GM20000 (cell line): ENCODE results near the gene ACE.
A peak's percentile ranks its signal among the peaks of the same experiment; 100 is the strongest.

Experiments
- DNase-seq: peaks from one replicate; pipeline ENCODE4 v3.0.0; 2012; ENCODE audit warnings: low spot score
- TF ChIP-seq, protein P1 (sequence below): IDR thresholded peaks from 2 replicates; pipeline ENCODE4 v1.5.1; 2012; ENCODE audit warnings: mild to moderate bottlenecking, control low read depth; ENCODE audit errors: extremely low read depth, missing control alignments

Gene ACE

DNA sequence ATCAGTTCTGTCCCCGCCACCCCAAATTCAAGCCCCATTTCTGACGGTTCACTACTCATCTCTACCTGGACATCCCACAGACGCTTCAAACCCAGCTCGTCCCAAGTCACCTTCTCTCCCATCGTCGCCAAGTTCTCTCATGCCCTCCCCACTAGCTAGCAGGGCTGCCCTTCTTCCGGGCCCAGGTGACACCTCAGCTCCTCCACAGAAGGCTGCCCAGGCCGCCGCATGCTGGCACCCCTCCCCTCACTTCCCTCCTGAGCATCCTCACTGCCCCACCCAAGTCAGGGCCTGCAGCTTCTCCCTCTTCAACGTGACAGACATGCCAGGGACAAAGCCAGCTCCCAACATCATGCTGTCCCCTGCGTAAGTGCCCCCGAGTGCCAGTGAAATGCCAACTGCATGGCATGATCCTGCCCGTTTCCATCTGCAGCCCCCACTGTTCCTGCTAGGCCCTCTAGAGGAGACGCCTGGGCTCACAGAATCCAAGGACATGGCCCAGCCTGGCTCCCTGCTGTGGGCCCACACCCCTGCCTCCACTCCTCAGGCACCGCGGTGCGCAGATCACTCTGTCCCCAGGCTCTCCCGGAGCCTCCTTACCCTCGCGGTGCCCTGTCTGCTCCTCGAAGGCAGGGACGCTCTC is 36.6 kb upstream of the ACE start:
- DNase-seq, result no peak
- TF ChIP-seq, protein P1, sequence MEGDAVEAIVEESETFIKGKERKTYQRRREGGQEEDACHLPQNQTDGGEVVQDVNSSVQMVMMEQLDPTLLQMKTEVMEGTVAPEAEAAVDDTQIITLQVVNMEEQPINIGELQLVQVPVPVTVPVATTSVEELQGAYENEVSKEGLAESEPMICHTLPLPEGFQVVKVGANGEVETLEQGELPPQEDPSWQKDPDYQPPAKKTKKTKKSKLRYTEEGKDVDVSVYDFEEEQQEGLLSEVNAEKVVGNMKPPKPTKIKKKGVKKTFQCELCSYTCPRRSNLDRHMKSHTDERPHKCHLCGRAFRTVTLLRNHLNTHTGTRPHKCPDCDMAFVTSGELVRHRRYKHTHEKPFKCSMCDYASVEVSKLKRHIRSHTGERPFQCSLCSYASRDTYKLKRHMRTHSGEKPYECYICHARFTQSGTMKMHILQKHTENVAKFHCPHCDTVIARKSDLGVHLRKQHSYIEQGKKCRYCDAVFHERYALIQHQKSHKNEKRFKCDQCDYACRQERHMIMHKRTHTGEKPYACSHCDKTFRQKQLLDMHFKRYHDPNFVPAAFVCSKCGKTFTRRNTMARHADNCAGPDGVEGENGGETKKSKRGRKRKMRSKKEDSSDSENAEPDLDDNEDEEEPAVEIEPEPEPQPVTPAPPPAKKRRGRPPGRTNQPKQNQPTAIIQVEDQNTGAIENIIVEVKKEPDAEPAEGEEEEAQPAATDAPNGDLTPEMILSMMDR, result no peak

DNA sequence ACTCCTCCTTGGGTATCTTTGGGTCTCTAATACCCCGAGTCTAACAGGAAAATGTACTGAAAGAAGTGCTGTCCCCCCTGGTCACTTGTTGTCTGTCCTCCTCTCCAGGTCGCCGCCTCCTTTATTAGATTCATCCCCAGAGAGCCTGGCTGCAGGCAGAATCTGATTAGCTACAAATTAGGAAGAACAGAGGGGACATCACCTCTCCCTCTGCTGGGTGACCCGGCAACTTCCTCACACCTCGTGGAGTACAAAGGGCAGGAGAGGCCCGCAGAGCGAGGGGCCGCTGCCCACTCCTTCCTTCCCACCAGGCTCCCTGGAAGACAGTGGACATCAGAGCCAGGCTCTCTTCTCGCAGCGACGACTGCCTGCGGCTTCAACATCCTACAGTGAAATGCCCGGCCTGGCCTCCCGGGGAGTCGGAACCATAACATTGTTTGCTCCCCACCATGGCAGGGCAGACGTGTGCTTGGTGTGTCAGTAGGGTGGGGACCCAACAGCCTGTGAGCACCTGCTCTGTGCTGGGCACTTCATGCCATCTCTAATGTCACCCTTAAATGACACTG is 36.0 kb upstream of the ACE start:
- DNase-seq, result no peak

DNA sequence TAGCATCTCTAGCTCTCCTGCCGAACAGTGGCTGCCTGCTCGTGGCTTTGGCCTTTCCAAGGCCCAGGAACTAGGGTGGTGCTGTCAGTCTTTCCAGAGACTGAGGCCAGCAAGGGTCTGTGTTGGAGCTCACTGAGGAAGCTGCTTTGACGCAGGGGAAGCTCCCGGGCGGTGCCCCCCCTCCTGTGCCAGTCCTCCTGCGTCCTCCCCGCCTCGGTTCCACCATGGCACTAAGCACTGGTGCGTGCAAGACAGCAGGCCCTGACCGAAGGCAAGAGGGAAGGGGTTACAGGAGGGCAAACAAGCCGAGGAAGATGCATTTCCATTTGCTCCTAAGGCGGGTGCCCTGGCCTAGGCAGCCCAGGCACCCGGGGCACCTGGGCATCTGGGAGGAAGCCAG is 35.2 kb upstream of the ACE start:
- TF ChIP-seq, protein P1, result no peak
- DNase-seq, result no peak

More for the DNA sequence above, 36.0 kb upstream of the ACE start:
- TF ChIP-seq, protein P1, result no peak

DNA sequence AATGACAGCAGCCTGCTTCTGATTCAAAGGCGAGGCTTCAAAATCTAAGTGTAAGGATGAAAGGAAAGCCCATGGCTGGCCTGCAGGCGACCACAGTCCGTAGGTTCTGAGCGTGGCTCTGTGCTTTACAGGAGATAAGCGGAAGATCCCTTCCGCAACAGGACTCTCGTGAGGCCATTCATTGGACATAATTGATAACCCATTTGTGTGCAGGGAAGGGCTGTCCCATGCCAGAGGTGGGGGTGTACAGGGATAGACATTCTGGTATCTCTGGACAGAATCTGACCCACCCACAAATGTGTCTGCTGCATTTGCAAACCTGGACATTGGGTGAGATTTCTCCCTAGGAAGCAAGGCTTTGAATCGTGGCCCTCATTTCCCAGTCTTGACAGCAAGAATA is 34.8 kb upstream of the ACE start:
- DNase-seq, result no peak
- TF ChIP-seq, protein P1, result no peak

DNA sequence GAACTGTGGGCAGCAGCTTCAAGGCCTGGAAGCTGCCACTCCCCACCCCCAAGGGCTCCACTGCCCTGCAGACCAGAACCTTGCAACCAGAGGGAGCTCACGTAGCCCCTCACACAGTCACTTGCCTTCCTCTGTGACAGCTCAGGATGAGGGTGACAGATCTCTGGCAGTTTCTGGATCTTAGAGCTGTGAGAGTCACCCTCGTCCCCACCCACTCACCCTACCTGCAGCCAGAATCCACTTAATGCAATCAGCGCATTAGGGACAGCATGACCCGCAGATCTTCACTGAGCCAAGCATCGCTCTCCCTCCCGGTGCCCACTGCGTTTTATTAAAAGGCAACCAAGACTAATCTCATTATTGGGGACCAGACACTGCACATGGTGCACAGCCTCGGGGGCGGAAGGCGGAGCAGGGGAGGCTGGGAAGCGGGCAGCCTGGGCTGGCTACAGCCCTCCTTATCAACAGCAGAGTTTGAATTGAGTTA is 34.3 kb upstream of the ACE start:
- TF ChIP-seq, protein P1, result no peak
- peak; percentile 65 for DNase-seq

DNA sequence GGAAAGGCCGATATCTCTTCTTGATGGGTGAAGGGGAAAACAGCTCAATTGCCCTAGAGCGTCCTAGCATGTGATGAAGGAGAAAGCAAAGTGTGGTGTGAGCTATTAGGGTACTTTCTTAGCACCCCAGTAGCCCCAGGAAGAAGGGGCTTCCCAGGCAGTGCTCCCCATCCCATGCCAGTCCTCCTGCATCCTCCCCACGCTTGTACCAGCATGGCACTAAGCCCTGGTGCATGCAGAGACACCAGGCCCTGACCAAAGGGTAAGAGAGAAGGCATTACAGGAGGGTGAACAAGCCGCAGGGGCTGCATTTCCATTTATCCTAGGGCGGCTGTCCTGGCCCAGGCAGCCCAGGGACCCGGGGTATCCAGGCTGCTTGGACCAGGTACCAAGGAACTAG is 33.8 kb upstream of the ACE start:
- DNase-seq, result no peak
- TF ChIP-seq, protein P1, result no peak

DNA sequence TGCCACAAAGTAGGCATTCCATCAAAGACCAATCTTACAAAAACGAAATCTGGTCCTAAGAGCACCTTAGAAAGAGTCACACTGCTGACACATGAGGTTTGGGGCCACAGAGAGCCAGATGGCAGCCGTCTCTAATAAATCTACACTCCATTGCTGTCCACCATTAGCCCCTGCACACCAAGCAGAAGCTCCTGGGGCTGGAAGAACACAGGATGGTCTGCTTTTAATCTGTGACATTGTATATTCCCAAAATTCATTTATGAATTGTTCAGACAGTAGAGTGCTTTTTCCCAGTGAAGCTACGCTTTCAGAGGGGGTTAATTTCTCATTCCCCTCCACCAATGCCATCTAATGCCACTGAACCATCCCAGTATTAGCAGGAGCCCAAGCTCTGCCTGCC is 32.4 kb upstream of the ACE start:
- TF ChIP-seq, protein P1, result no peak
- DNase-seq, result no peak
